ENCODE data around the gene LIX1L. TPM values are rescaled to one million over a fixed set of nuclear protein-coding genes. Genes with fewer than 3 reads are reported as not detected.

Gene LIX1L
- total and polyA plus RNA-seq, 2 of the 13 experiments (the other 11 are each of a cell fraction or from before 2014, with no cell fraction given) = 8.1 to 24.9 TPM

DNA sequence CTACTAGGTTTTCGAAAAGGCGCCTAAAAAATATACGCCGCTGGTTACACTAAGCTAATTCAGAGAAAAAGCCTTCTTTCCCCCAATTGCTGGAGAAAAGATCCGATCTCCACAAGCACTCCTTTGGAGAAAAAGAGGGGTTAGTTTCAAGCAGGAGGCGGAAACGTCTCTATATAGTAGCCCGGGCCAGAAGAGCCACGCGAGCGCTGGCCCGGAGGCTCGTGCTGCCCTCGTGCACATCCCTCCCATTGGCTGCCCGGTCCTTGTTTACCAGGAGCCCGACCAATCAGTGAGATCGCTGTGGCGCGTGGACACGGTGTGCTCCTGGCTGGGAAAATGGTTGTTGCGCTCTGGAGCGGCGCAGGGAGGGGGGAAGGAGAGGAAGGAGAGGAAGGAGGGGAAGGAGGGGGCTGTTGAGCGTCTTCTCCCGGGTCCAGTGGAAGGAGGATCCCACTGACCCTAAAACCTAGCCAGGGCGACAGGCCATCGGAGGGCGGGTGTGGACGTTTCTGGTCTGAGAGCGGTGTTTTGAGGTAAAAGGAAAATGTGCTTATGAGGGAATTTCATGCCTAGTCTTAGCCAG lies 38.7 kb upstream of the LIX1L start, which contains the start of gene TXNIP (continued):
- TF ChIP-seq, protein P1, sequence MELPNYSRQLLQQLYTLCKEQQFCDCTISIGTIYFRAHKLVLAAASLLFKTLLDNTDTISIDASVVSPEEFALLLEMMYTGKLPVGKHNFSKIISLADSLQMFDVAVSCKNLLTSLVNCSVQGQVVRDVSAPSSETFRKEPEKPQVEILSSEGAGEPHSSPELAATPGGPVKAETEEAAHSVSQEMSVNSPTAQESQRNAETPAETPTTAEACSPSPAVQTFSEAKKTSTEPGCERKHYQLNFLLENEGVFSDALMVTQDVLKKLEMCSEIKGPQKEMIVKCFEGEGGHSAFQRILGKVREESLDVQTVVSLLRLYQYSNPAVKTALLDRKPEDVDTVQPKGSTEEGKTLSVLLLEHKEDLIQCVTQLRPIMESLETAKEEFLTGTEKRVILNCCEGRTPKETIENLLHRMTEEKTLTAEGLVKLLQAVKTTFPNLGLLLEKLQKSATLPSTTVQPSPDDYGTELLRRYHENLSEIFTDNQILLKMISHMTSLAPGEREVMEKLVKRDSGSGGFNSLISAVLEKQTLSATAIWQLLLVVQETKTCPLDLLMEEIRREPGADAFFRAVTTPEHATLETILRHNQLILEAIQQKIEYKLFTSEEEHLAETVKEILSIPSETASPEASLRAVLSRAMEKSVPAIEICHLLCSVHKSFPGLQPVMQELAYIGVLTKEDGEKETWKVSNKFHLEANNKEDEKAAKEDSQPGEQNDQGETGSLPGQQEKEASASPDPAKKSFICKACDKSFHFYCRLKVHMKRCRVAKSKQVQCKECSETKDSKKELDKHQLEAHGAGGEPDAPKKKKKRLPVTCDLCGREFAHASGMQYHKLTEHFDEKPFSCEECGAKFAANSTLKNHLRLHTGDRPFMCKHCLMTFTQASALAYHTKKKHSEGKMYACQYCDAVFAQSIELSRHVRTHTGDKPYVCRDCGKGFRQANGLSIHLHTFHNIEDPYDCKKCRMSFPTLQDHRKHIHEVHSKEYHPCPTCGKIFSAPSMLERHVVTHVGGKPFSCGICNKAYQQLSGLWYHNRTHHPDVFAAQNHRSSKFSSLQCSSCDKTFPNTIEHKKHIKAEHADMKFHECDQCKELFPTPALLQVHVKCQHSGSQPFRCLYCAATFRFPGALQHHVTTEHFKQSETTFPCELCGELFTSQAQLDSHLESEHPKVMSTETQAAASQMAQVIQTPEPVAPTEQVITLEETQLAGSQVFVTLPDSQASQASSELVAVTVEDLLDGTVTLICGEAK (IDR thresholded peaks at IDR 0.05) = no peak
- TF ChIP-seq, protein P1 (CRISPR knock-in tag; IDR thresholded peaks at IDR 0.05) = peak; percentile 57; the same call in 1 of the 2 replicates
- TF ChIP-seq TCF7L2 (IDR thresholded peaks at IDR 0.05; ENCODE audit: low read depth, low read length) (no peak), ZNF496 (CRISPR knock-in tag; IDR thresholded peaks at IDR 0.05; ENCODE audit: insufficient replicate concordance) (no peak), ZSCAN9 (CRISPR knock-in tag; IDR thresholded peaks at IDR 0.05; ENCODE audit: borderline replicate concordance) (peak; percentile 92), IRF2 (CRISPR knock-in tag; IDR thresholded peaks at IDR 0.05) (peak; percentile 92), MAF1 (CRISPR knock-in tag; IDR thresholded peaks at IDR 0.05; ENCODE audit: borderline replicate concordance) (no peak), SP2 (CRISPR knock-in tag; IDR thresholded peaks at IDR 0.05) (peak; percentile 68)
- TF ChIP-seq, protein P2, sequence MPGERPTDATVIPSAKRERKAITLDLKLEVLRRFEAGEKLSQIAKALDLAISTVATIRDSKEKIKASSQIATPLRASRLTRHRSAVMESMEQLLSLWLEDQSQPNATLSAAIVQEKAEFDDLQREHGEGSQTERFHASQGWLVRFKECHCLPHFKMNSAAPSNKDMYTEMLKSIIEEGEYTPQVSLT (CRISPR knock-in tag; IDR thresholded peaks at IDR 0.05; ENCODE audit: borderline replicate concordance, low read depth) = no peak
- TF ChIP-seq, protein P3, sequence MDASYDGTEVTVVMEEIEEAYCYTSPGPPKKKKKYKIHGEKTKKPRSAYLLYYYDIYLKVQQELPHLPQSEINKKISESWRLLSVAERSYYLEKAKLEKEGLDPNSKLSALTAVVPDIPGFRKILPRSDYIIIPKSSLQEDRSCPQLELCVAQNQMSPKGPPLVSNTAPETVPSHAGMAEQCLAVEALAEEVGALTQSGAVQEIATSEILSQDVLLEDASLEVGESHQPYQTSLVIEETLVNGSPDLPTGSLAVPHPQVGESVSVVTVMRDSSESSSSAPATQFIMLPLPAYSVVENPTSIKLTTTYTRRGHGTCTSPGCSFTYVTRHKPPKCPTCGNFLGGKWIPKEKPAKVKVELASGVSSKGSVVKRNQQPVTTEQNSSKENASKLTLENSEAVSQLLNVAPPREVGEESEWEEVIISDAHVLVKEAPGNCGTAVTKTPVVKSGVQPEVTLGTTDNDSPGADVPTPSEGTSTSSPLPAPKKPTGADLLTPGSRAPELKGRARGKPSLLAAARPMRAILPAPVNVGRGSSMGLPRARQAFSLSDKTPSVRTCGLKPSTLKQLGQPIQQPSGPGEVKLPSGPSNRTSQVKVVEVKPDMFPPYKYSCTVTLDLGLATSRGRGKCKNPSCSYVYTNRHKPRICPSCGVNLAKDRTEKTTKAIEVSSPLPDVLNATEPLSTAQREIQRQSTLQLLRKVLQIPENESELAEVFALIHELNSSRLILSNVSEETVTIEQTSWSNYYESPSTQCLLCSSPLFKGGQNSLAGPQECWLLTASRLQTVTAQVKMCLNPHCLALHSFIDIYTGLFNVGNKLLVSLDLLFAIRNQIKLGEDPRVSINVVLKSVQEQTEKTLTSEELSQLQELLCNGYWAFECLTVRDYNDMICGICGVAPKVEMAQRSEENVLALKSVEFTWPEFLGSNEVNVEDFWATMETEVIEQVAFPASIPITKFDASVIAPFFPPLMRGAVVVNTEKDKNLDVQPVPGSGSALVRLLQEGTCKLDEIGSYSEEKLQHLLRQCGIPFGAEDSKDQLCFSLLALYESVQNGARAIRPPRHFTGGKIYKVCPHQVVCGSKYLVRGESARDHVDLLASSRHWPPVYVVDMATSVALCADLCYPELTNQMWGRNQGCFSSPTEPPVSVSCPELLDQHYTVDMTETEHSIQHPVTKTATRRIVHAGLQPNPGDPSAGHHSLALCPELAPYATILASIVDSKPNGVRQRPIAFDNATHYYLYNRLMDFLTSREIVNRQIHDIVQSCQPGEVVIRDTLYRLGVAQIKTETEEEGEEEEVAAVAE (CRISPR knock-in tag; IDR thresholded peaks at IDR 0.05; ENCODE audit: borderline replicate concordance) = peak; percentile 69; the same call in 1 of the 2 replicates
- TF ChIP-seq, protein P4, sequence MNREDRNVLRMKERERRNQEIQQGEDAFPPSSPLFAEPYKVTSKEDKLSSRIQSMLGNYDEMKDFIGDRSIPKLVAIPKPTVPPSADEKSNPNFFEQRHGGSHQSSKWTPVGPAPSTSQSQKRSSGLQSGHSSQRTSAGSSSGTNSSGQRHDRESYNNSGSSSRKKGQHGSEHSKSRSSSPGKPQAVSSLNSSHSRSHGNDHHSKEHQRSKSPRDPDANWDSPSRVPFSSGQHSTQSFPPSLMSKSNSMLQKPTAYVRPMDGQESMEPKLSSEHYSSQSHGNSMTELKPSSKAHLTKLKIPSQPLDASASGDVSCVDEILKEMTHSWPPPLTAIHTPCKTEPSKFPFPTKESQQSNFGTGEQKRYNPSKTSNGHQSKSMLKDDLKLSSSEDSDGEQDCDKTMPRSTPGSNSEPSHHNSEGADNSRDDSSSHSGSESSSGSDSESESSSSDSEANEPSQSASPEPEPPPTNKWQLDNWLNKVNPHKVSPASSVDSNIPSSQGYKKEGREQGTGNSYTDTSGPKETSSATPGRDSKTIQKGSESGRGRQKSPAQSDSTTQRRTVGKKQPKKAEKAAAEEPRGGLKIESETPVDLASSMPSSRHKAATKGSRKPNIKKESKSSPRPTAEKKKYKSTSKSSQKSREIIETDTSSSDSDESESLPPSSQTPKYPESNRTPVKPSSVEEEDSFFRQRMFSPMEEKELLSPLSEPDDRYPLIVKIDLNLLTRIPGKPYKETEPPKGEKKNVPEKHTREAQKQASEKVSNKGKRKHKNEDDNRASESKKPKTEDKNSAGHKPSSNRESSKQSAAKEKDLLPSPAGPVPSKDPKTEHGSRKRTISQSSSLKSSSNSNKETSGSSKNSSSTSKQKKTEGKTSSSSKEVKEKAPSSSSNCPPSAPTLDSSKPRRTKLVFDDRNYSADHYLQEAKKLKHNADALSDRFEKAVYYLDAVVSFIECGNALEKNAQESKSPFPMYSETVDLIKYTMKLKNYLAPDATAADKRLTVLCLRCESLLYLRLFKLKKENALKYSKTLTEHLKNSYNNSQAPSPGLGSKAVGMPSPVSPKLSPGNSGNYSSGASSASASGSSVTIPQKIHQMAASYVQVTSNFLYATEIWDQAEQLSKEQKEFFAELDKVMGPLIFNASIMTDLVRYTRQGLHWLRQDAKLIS (CRISPR knock-in tag; IDR thresholded peaks at IDR 0.05) = peak; percentile 93

Data from HepG2 (cell line).